Measurements from ENCODE around the gene HLF.

DNA sequence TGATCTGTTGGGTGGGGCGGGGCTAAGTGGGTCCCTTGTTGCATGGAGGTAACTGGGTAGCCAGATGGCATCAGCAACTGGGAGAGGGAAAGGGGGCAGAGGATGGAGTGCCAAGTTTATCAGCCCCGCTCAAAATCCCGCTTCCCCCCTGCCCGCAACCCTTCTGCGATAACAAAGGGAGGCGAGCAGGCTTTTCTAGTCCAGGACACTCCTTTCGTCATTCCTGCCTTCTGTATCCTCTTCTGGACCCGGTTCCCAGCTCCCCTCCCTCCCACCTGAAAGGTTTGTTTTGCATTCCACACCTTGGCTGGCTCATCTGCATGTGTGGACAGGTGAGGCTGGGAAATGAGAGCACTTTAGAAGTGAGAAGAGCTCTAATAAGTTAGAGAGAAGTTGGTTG, 53.3 kb downstream of the HLF start:
- TF ChIP-seq, protein P1, sequence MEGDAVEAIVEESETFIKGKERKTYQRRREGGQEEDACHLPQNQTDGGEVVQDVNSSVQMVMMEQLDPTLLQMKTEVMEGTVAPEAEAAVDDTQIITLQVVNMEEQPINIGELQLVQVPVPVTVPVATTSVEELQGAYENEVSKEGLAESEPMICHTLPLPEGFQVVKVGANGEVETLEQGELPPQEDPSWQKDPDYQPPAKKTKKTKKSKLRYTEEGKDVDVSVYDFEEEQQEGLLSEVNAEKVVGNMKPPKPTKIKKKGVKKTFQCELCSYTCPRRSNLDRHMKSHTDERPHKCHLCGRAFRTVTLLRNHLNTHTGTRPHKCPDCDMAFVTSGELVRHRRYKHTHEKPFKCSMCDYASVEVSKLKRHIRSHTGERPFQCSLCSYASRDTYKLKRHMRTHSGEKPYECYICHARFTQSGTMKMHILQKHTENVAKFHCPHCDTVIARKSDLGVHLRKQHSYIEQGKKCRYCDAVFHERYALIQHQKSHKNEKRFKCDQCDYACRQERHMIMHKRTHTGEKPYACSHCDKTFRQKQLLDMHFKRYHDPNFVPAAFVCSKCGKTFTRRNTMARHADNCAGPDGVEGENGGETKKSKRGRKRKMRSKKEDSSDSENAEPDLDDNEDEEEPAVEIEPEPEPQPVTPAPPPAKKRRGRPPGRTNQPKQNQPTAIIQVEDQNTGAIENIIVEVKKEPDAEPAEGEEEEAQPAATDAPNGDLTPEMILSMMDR (IDR thresholded peaks at IDR 0.05 in 2 of 3, conservative IDR thresholded peaks at IDR 0.05 in 1 of 3; ENCODE audit: control insufficient read depth in 2 of 3, extremely low read depth in 1 of 3, insufficient read depth in 1 of 3, low read depth in 3 of 3, low read length in 3 of 3): no peak
- TF ChIP-seq JUND (IDR thresholded peaks at IDR 0.05; ENCODE audit: low read depth, low read length) (no peak), RUNX3 (IDR thresholded peaks at IDR 0.05; ENCODE audit: low read length) (no peak), CBX5 (IDR thresholded peaks at IDR 0.05; ENCODE audit: low read depth) (no peak), SUPT20H (IDR thresholded peaks at IDR 0.05; ENCODE audit: borderline replicate concordance, control insufficient read depth, low read depth, low read length) (no peak), NFIC (IDR thresholded peaks at IDR 0.05; ENCODE audit: low read depth, low read length) (no peak), ESRRA (IDR thresholded peaks at IDR 0.05; ENCODE audit: low read length) (no peak), HCFC1 (IDR thresholded peaks at IDR 0.05; ENCODE audit: low read length) (no peak), CREB1 (IDR thresholded peaks at IDR 0.05; ENCODE audit: low read depth) (no peak), MTA2 (IDR thresholded peaks at IDR 0.05; ENCODE audit: low read depth) (no peak), USF1 (IDR thresholded peaks at IDR 0.05; ENCODE audit: borderline replicate concordance, extremely low read length, insufficient read depth, low read depth, low read length) (no peak), NFYB (IDR thresholded peaks at IDR 0.05; ENCODE audit: insufficient read depth, low read depth, low read length) (no peak)
- TF ChIP-seq, protein P2, sequence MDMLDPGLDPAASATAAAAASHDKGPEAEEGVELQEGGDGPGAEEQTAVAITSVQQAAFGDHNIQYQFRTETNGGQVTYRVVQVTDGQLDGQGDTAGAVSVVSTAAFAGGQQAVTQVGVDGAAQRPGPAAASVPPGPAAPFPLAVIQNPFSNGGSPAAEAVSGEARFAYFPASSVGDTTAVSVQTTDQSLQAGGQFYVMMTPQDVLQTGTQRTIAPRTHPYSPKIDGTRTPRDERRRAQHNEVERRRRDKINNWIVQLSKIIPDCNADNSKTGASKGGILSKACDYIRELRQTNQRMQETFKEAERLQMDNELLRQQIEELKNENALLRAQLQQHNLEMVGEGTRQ (IDR thresholded peaks at IDR 0.05; ENCODE audit: borderline replicate concordance, low read depth, low read length): no peak
- TF ChIP-seq, protein P3, sequence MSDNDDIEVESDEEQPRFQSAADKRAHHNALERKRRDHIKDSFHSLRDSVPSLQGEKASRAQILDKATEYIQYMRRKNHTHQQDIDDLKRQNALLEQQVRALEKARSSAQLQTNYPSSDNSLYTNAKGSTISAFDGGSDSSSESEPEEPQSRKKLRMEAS (IDR thresholded peaks at IDR 0.05; ENCODE audit: low read depth, low read length): no peak

Data from GM12878 (cell line).